ENCODE measurements around the gene MAP4. TPM values are rescaled to one million over a fixed set of nuclear protein-coding genes. Genes with fewer than 3 reads are reported as not detected.

MAP4 gene
- total RNA-seq, 1 experiment from 2014 or later: 95.1 TPM

DNA sequence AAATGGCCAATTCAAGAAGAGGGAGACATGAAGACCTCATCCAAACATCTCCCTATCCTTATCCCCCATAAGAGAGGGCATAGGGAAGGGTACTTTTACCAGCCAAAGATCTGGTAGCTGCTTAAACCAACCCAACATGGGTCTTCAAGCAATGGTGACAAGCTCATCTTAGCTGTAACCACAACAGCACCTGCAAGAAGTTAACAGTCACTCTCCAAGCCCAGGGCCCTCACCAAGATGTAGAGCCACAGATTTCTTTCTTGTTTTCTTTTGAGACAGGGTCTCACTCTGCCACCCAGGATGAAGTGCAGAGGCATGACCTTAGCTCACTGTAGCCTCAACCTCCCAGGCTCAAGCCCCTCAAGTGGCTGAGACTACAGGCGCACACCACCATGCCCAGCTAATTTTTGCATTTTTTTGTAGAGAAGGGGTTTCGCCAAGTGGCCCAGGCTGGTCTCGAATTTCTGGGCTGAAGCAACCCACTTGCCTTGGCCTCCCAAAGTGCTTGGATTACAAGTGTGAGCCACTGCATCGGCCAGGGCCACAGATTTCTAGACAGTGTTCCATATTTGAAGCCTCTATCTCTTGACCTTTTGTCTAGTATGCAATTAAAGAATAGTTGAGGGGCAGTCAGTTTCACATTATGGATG, 156.1 kb downstream of the MAP4 start:
- Histone ChIP-seq H3K36me3 (replicated peaks; ENCODE audit: control insufficient read depth, insufficient read depth, low read length) (peaks cover 27% of the 10 kb centered on the region), H3K27me3 (ENCODE audit: control insufficient read depth, insufficient read depth, low read length) (no peaks in the 10 kb centered on the region), H3K4me3 (ENCODE audit: insufficient read depth, low read depth, low read length) (no peak overlapping the region)
- no peak for DNase-seq

DNA sequence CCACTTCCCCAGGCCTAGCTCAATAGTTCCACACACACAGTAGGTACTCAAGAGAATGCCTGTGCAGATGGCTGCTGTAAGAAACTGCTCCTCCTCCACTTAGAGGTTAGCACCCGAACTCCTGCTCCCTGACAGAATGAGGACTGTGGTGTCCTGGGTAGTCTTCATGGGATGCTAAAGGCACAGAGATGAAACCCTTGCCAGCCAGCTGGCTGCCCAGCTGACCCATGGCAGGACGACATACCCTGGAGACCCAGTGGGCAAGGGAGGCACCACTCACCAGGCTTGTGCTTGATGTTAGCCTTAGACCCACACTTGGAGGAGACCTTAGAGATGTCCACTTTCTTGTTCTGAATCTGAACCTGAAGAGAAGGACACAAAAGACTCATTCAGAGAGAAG, 159.1 kb downstream of the MAP4 start:
- Histone ChIP-seq H3K36me3 (replicated peaks; ENCODE audit: control insufficient read depth, insufficient read depth, low read length) (peaks cover 25% of the 10 kb centered on the region), H3K4me3 (ENCODE audit: insufficient read depth, low read depth, low read length) (no peak overlapping the region), H3K27me3 (ENCODE audit: control insufficient read depth, insufficient read depth, low read length) (no peaks in the 10 kb centered on the region)
- DNase-seq: no peak

DNA sequence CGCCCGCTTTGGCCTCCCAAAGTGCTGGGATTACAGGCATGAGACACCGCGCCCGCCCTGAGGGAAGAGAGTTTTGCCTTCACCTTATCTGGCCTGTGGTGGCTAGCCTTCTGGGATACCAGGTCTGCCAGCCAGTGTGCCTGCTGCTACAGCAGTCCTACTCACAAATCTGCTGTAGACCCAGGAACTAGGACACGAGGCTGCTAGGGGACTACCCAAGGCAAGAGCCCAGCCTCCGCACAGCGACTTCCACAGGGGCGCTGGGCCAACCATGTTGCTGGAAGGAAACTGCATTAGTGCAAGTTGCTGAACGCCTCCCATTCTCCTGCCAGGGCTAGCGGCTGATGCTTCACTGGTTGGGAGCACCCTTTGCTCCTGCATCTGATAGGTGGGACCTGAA, 159.5 kb downstream of the MAP4 start:
- Histone ChIP-seq H3K4me3 (ENCODE audit: insufficient read depth, low read depth, low read length) (no peak overlapping the region), H3K27me3 (ENCODE audit: control insufficient read depth, insufficient read depth, low read length) (no peaks in the 10 kb centered on the region), H3K36me3 (replicated peaks; ENCODE audit: control insufficient read depth, insufficient read depth, low read length) (peaks cover 27% of the 10 kb centered on the region)
- DNase-seq: no peak

DNA sequence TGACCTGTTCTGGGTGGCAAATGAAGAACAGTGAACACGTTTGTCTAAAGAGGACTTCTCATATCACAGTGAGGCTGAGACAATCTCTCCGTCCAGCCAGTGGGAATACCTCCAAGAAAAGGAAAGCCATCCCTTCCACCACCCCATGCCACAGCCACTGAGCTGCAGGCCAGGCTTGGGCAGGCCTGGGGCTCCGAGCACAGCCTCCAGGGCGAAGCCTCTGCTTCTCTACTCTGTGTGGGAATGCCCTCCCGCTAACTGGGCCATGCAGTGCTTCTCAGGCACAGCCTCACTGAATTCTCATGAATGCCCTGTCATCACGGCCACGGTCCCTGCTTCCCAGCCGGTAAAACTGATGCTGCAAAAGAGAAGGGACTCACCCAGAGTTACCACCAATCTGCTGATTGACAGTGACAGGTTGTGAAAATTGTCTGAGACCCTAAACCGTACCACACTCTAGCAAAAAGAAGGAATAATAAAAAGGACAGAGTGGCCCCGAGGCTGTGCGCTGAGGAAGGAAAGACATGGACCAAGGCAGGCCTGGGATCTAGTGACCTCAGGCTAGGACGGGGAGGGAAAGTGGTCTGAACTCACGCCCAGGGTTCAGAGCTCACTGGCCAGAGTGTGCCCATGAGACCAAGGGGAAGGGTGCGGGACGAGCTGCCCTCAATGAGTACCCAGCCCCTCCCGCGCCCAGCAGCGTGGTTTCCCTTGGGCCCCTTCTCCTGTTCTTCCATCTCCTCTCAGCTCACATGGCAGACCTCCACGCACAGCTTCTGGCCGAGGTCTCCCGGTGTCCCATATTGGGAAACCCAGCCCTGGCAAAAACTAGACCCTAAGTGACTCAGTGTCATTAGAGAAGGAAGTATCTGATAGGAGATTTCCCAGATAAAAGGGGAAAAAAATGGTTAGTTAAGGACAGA, 160.5 kb downstream of the MAP4 start:
- H3K27me3 ChIP-seq (ENCODE audit: control insufficient read depth, insufficient read depth, low read length): no peaks in the 10 kb centered on the region
- no peak for DNase-seq
- no peak overlapping the region for H3K4me3 ChIP-seq (ENCODE audit: insufficient read depth, low read depth, low read length)
- H3K36me3 ChIP-seq (replicated peaks; ENCODE audit: control insufficient read depth, insufficient read depth, low read length): peaks cover 30% of the 10 kb centered on the region

DNA sequence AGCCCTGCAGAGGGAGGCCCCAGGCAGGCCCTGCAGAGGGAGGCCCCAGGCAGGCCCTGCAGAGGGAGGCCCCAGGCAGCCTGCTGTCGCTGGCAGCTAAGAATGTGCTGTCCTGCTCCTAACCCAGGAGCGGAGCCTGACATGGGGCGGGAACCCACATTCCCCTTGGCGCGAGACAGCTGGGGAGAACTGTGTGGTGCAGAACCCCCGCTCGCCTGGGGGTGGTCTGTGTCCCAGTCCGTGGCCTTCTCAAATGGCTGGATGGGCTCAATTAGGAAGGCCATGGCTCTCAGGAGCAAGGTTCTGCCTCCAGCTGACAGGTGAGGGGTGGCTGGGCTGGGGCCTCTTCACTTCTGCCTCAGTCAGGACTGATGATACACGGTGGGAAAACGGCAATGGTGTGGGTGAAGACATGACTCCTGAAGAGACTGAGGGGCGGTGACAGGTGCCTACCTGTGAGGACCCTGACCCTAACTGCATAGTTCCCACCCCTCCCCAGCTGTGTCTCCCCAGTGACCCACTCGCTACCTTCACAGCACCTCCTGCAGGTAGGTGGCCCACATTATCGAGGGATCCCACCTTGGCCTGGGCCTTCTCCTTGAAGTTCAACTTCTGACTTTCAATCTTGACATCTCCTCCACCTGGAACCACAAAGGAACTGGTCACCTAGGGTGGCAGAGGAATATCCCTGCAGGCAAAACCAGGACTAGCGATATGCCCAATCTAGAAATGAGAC, 161.3 kb downstream of the MAP4 start:
- peak; percentile 57 for DNase-seq
- H3K4me3 ChIP-seq (ENCODE audit: insufficient read depth, low read depth, low read length): no peak overlapping the region
- peaks cover 31% of the 10 kb centered on the region for H3K36me3 ChIP-seq (replicated peaks; ENCODE audit: control insufficient read depth, insufficient read depth, low read length)
- H3K27me3 ChIP-seq (ENCODE audit: control insufficient read depth, insufficient read depth, low read length): no peaks in the 10 kb centered on the region

DNA sequence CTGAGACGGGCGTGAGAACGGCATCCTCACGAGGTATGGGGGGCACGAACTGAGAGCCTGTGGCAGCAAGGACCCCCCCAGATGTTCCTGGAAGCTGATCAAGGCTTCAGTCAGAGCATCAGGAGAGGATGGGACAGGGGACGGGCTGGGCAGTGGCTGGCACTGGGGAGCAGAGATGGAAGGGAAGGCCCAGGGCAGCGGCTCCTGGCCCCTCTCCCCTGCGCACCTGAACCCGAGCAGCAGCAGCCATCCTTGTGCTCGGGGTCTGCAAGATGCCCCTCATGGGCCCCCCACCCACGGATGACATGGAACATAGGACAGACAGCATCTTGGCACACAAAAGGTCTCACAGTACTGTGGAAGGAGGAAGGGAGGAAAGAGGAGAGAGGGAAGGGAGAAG, 161.9 kb downstream of the MAP4 start:
- no peak for DNase-seq
- peaks cover 32% of the 10 kb centered on the region for H3K36me3 ChIP-seq (replicated peaks; ENCODE audit: control insufficient read depth, insufficient read depth, low read length)
- no peak overlapping the region for H3K4me3 ChIP-seq (ENCODE audit: insufficient read depth, low read depth, low read length)
- H3K27me3 ChIP-seq (ENCODE audit: control insufficient read depth, insufficient read depth, low read length): no peaks in the 10 kb centered on the region

DNA sequence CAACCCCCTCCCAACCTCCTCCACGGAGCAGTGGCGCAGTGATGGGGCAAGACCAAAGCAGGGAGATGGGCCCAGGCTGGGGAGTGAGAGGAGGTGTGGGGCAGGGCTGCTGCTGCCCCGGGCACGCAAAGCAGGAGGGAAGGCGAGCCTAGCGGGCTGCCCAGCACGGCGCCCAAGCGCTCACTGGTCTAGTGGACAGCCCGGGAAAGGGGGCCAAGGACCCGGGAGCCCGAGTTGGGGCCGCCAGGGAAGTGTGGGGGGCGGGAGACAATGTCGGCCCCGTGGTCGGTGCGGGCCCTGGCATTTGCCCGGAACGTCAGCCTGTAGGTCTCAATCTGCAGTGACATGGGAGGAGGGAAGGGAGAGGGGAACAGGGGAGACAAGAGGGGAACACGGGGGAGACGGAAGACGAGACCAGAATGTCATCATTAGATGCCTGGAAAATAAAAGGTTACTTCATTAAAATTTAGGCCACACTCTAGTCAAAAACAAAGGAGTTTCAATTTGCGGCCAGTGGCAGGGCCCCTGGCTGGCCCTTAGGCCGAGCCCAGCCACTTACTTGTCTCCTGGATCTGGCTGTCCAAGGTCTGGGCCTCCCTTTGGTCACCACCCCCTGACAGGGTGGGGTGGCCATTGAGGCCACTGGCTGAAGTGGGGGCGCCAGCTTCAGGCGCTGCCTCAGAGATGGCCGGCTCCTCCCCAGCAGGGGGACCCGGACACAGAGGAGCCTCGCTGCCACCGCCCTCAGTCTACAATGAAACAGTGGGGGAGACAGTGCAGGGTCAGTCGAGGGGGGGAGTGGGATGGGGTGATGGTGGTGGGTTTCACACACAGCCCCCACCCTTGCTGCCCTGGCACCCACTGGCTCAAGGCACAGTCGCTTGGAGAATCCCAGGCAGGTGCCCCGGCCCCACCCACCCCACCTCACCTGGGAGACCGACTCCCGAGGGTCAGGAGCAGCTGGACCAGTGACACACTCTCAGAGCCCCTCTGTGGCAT, 163.3 kb downstream of the MAP4 start:
- peak; percentile 77 for DNase-seq

DNA sequence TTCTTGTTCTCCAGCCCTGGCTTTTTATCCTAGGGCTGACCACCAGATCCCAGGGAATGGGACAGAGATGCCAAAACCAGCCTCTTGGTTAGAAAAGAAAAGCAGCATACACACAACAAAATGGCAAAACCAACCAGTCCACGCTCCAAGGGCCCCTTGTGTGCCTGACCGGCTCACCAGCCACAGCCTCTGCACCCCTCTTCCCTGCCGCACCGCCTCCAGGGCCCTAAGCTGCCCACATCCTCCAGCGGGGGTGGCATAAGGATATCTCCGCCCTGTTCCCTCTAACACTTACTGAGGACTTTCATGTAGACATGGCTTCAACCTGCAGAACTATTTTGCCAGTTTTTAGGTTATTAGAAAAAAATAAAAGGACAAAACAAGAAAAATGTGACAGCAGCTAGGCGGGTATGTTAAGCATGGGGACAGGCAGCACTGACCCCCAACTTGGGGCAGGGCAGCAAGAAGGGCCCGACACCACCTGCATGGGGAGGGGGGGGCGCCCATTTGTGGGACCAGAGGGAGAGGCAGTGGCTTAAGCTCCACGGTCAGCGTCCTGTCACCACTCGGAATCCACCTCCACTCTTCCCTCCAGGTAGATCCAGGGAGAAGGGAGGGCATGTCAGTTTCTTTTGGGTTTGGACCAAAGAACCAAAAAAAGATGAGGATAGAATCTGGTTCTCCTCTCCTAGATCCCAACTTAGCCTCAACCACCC, 164.2 kb downstream of the MAP4 start:
- Histone ChIP-seq H3K4me3 (ENCODE audit: insufficient read depth, low read depth, low read length) (no peak overlapping the region), H3K36me3 (replicated peaks; ENCODE audit: control insufficient read depth, insufficient read depth, low read length) (peaks cover 40% of the 10 kb centered on the region), H3K27me3 (ENCODE audit: control insufficient read depth, insufficient read depth, low read length) (no peaks in the 10 kb centered on the region)
- peak; percentile 57 for DNase-seq

More for the DNA sequence above, 163.3 kb downstream of the MAP4 start:
- H3K27me3 ChIP-seq (ENCODE audit: control insufficient read depth, insufficient read depth, low read length): no peaks in the 10 kb centered on the region
- no peak overlapping the region for H3K4me3 ChIP-seq (ENCODE audit: insufficient read depth, low read depth, low read length)
- peaks cover 37% of the 10 kb centered on the region for H3K36me3 ChIP-seq (replicated peaks; ENCODE audit: control insufficient read depth, insufficient read depth, low read length)

DNA sequence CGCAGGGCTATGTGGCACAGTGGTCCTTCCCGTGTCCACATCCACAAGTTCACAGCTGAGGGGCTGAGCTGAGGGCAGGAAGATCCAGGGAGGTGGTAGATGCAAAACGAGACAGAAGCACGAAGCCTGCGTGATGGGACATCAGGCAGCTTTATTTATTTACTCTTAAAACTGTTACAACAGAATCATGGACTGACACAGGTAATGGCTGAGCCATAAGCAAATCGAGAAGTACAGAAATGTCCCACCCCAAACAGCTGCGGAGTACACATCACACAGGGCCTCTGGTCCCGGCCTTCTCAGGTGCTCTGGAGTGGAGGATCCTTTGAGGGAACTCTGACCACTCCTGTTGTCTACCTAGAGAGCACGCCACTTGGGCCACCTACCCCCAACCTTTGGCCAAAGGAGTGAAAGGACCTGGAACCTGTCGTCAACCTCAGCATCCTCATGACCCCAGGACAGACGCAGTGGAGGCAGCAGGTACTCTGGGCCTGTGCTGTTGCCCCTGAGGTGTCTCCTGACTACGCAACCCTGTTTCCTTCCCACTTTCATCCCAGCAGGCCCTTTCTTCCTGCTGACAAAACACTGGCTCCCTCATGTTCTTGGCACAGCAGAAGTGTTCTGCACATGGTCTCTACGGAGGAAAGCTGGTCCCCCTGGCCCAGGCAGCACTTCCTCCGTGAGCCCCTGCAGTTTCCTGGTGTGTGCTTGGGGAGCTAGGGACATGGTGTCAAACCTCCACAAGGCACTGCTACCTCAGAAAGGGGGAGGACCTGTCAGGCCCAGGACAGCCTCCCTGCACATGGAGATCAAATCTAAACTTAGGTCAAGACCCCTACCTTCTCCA, 165.4 kb downstream of the MAP4 start:
- Histone ChIP-seq H3K36me3 (replicated peaks; ENCODE audit: control insufficient read depth, insufficient read depth, low read length) (peaks cover 47% of the 10 kb centered on the region), H3K4me3 (ENCODE audit: insufficient read depth, low read depth, low read length) (no peak overlapping the region)

DNA sequence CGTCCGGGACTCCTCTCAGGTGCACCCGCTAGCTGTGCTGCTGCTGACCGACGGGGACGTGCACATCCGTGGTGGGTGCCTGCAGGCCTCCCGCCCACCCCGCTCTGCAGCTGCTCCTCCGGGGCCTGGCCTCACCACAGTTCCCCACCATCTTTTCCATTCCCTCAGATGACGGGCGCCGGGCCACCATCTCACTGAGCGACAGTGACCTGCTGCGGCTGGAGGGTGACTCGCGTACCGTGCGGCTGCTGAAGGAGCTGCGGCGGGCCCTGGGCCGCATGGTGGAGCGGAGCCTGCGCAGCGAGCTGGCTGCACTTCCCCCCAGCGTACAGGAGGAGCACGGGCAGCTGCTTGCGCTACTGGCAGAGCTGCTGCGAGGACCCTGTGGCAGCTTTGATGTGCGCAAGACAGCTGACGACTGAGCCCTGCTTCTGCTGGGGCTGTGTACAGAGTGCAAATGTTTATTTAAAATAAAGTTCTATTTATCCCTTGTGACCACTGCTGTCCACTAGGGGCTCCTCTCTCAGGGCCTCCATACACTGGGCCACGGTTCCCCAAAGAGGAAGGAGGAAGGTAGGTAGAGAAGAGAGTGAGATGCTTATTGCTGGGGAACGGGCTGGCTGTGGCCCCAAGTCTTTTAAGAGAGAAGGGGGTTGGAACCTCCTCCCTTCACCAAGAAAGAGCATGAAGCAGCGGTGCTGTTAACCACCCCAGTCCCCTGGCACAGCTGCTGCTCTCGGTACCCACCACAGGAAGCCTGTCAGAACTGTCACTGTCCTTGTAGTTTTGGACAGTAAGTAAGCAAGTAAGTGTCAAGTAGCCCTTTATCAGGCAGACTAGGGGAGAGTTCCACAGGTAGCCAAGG, 166.3 kb downstream of the MAP4 start:
- Histone ChIP-seq H3K27me3 (ENCODE audit: control insufficient read depth, insufficient read depth, low read length) (no peaks in the 10 kb centered on the region), H3K36me3 (replicated peaks; ENCODE audit: control insufficient read depth, insufficient read depth, low read length) (peaks cover 48% of the 10 kb centered on the region), H3K4me3 (ENCODE audit: insufficient read depth, low read depth, low read length) (no peak overlapping the region)
- DNase-seq: peak; percentile 69

More for the DNA sequence above, 165.4 kb downstream of the MAP4 start:
- peak; percentile 29 for DNase-seq
- no peaks in the 10 kb centered on the region for H3K27me3 ChIP-seq (ENCODE audit: control insufficient read depth, insufficient read depth, low read length)

DNA sequence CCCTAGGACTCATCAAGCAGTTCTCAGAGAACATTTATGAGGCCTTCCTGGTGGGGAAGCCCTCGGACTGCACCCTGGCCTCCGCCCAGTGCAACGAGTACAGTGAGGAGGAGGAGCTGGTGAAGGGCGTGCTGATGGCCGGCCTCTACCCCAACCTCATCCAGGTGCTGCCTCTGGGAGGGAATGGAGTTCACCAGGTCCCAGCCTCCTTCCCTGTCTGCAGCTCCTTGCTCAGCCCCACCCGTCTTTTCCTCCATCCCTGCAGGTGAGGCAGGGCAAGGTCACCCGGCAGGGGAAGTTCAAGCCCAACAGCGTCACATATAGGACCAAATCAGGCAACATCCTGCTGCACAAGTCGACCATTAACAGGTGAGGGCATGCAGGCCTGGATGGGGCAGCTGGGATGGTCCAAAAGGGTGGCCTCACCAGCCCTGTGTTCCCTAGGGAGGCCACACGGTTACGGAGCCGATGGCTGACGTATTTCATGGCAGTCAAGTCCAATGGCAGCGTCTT, 167.0 kb downstream of the MAP4 start:
- DNase-seq: peak; percentile 48
- Histone ChIP-seq H3K4me3 (ENCODE audit: insufficient read depth, low read depth, low read length) (no peak overlapping the region), H3K27me3 (ENCODE audit: control insufficient read depth, insufficient read depth, low read length) (no peaks in the 10 kb centered on the region), H3K36me3 (replicated peaks; ENCODE audit: control insufficient read depth, insufficient read depth, low read length) (peaks cover 52% of the 10 kb centered on the region)
